K562 (cell line): Measurements from ENCODE around the gene FAM20B. TPM values are rescaled to one million over a fixed set of nuclear protein-coding genes. Genes with fewer than 3 reads are reported as not detected.

ENCODE experiments used
- ATAC-seq: fragments of 200-7000 bp; cut with Tn5 transposase; 3 replicates; pipeline ENCODE4 v1.9.1; 2020; ENCODE audit warnings: moderate library complexity
- BruUV-seq: library from RNA; stranded (reverse); fragments of 400-500 nt; replicated peaks from 2 replicates; lab custom pipeline; 2021; lab: Mats Ljungman, UMichigan
- CTCF ChIA-PET: fragments of 300-600 bp; formaldehyde crosslinking; extraction: SDS; loops from one replicate; lab custom pipeline; 2021; ENCODE audit warnings: low intra/inter-chr PET ratio; lab: Yijun Ruan, JAX
- POLR2A ChIA-PET: fragments of 300-600, 350-650 bp; sonication (Branson Sonifier 250); formaldehyde crosslinking; extraction: SDS; loops from one replicate; lab custom pipeline; 2021; ENCODE audit warnings: antibody characterized with exemption, inconsistent platforms; lab: Yijun Ruan, JAX
- DNase-seq, 4 experiments: peaks; one replicate each; pipeline versions ENCODE4 v3.0.0 to v3.0.0-alpha.2; 2011 to 2018; ENCODE audit warnings: low spot score in 3 of 4, mixed read lengths in 3 of 4; ENCODE audit errors: extremely low read depth in 1 of 4
- FAIRE-seq: peaks from 2 replicates; lab custom pipeline; 2011; peaks lifted over from hg19 to GRCh38; lab: Jason Lieb, UNC
- H2AFZ ChIP-seq: 2 replicates; pipeline ENCODE4 v1.6.0; 2011; ENCODE audit warnings: low read depth, low read length, control low read depth, inconsistent platforms
- H3K27ac ChIP-seq: fragments of 200-600 bp; 3 replicates; pipeline ENCODE4 v1.8.0; 2011; ENCODE audit warnings: low read depth, mild to moderate bottlenecking, control low read depth, inconsistent platforms, low read length, moderate library complexity, mixed read lengths; ENCODE audit errors: extremely low read depth
- H3K27me3 ChIP-seq, 2 experiments: fragments of 300-600 bp in 1 of 2; 2 replicates in 1 of 2; 3 replicates in 1 of 2; pipeline versions ENCODE4 v1.6.0 to v1.8.0; 2011; ENCODE audit warnings: inconsistent platforms in 2 of 2, low read length in 2 of 2, mild to moderate bottlenecking in 1 of 2, mixed read lengths in 1 of 2, moderate library complexity in 1 of 2; ENCODE audit not compliant: control insufficient read depth in 2 of 2, insufficient read depth in 2 of 2
- H3K36me3 ChIP-seq: fragments of 300-600 bp; 3 replicates; pipeline ENCODE4 v1.8.0; 2011; ENCODE audit warnings: mild to moderate bottlenecking, low read length, inconsistent platforms; ENCODE audit not compliant: control insufficient read depth, insufficient read depth
- H3K4me1 ChIP-seq, 2 experiments: fragments of 200-600 bp in 1 of 2; replicated peaks in 1 of 2; 2 replicates in 1 of 2; 3 replicates in 1 of 2; pipeline versions ENCODE4 v1.5.1 to v1.8.0; 2011; ENCODE audit warnings: inconsistent platforms in 2 of 2, low read length in 2 of 2, mild to moderate bottlenecking in 1 of 2, mixed read lengths in 1 of 2, moderate library complexity in 1 of 2; ENCODE audit not compliant: control insufficient read depth in 2 of 2, insufficient read depth in 2 of 2
- H3K4me2 ChIP-seq: 2 replicates; pipeline ENCODE4 v1.6.1; 2011; ENCODE audit warnings: low read length, control low read depth, inconsistent platforms, mixed read lengths; ENCODE audit not compliant: insufficient read depth
- H3K4me3 ChIP-seq: fragments of 200-600 bp; sonication (generic), shearing (Covaris generic); 2 replicates; pipeline ENCODE4 v1.5.1; 2016; ENCODE audit warnings: control low read depth, inconsistent platforms
- H3K79me2 ChIP-seq: fragments of 200-600 bp; 3 replicates; pipeline ENCODE4 v1.8.0; 2011; ENCODE audit warnings: low read length, inconsistent platforms; ENCODE audit not compliant: control insufficient read depth, insufficient read depth
- H3K9ac ChIP-seq, 2 experiments: 2 replicates each; pipeline versions ENCODE4 v1.6.0 to v1.6.1; 2011; ENCODE audit warnings: low read depth in 2 of 2, low read length in 2 of 2, control low read depth in 1 of 2, inconsistent platforms in 1 of 2, mild to moderate bottlenecking in 1 of 2, mixed read lengths in 1 of 2; ENCODE audit not compliant: insufficient read depth in 1 of 2
- H3K9me1 ChIP-seq: one replicate; pipeline ENCODE4 v1.6.0; 2011; ENCODE audit warnings: inconsistent platforms, mild to moderate bottlenecking, low read length, moderate library complexity; ENCODE audit not compliant: control insufficient read depth, insufficient read depth
- H3K9me3 ChIP-seq: replicated peaks from 2 replicates; pipeline ENCODE4 v1.5.1; 2011; ENCODE audit warnings: low read depth, low read length, inconsistent platforms; ENCODE audit not compliant: control insufficient read depth, insufficient read depth
- H4K20me1 ChIP-seq: replicated peaks from 2 replicates; pipeline ENCODE4 v1.6.1; 2011; ENCODE audit warnings: low read length, inconsistent platforms, mixed read lengths; ENCODE audit not compliant: control insufficient read depth, insufficient read depth
- ESRRB ChIP-seq: fragments of 250-450 bp; sonication (Bioruptor Pico); IDR thresholded peaks from 2 replicates; pipeline ENCODE4 v1.5.0; 2020; ENCODE audit warnings: mild to moderate bottlenecking, moderate library complexity, borderline replicate concordance
- NCOA4 ChIP-seq: fragments of 450-650 bp; IDR thresholded peaks from 2 replicates; pipeline ENCODE4 v1.6.1; 2018; ENCODE audit warnings: mild to moderate bottlenecking; ENCODE audit not compliant: partially characterized antibody
- POLR2G ChIP-seq: fragments of 200-400 bp; formaldehyde crosslinking; IDR thresholded peaks from 2 replicates; pipeline ENCODE4 v1.6.1; 2017; ENCODE audit warnings: low read depth, mild to moderate bottlenecking, antibody characterized with exemption, low read length, moderate library complexity
- RBFOX2 ChIP-seq: fragments of 200-400 bp; formaldehyde crosslinking; IDR thresholded peaks from 2 replicates; pipeline ENCODE4 v1.6.1; 2017; ENCODE audit warnings: low read depth, mild to moderate bottlenecking, low read length, moderate library complexity
- SMAD3 ChIP-seq: fragments of 450-650 bp; formaldehyde crosslinking; conservative IDR thresholded peaks from 2 replicates; pipeline ENCODE4 v1.4.0; 2020; ENCODE audit warnings: mild to moderate bottlenecking
- U2AF1 ChIP-seq: fragments of 200-400 bp; formaldehyde crosslinking; optimal IDR thresholded peaks from 2 replicates; pipeline ENCODE3; 2017; ENCODE audit warnings: mild to moderate bottlenecking, low read depth, low read length, moderate library complexity
- ZNF3 ChIP-seq: fragments of 250-450 bp; sonication (Bioruptor Pico); IDR thresholded peaks from 2 replicates; pipeline ENCODE4 v1.5.0; 2021; ENCODE audit warnings: mild to moderate bottlenecking, moderate library complexity
- WGBS: fragments of 100-300 bp; shearing (Covaris generic); methylation state at CpG from one replicate; pipeline ENCODE4 v1.1.6; 2016; ENCODE audit warnings: low coverage, mixed read lengths; ENCODE audit not compliant: insufficient coverage; ENCODE audit errors: missing lambda C conversion rate; 5-methylcytosine and 5-hydroxymethylcytosine counted together
- in situ Hi-C: fragments of 300-500 bp; cut with MboI; formaldehyde crosslinking; loops from 4 replicates; pipeline ENCODE4 v1.15.0; 2018; ENCODE audit warnings: inconsistent platforms, mixed read lengths
- intact Hi-C: fragments of 100-400 bp; cut with micrococcal nuclease; formaldehyde crosslinking; loops from 2 replicates; pipeline ENCODE4 v1.14.2; 2022
- polyA plus RNA-seq, 8 experiments: library from polyadenylated mRNA; depleted of rRNA in 4 of 8; stranded (reverse) in 5 of 8; unstranded in 3 of 8; fragments of >200 nt; fragmentation: Nextera tagmentation in 2 of 8; fragmentation: Illumina TruSeq in 1 of 8; extraction: Ambion mirVana in 2 of 8; extraction: Trizol in 1 of 8; gene quantifications; 2 replicates each; pipeline versions ENCODE4 v1.2.1 to v1.2.3, GENCODE V29; 2011 to 2014; ENCODE audit warnings: inconsistent platforms in 1 of 8, missing spikeins in 1 of 8
- total RNA-seq, 7 experiments: library from RNA; depleted of rRNA in 6 of 7; stranded (reverse); fragments of >200 nt in 6 of 7; fragmentation: Illumina TruSeq in 2 of 7; extraction: Trizol in 2 of 7; gene quantifications; 2 replicates each; pipeline versions ENCODE4 v1.2.1 to v1.2.3, GENCODE V29; 2011 to 2021; ENCODE audit warnings: low replicate concordance in 1 of 7
- TF ChIP-seq, protein P1 (sequence below): fragments of 450-650 bp; IDR thresholded peaks from 2 replicates; pipeline ENCODE4 v1.6.1; 2017; ENCODE audit warnings: antibody characterized with exemption, mild to moderate bottlenecking
- TF ChIP-seq, protein P2 (sequence below): fragments of 450-650 bp; IDR thresholded peaks from one replicate; pipeline ENCODE4 v1.6.1; 2018; ENCODE audit warnings: mild to moderate bottlenecking, moderate library complexity; ENCODE audit not compliant: partially characterized antibody
- TF ChIP-seq, protein P3 (sequence below): fragments of 450-650 bp; IDR thresholded peaks from 2 replicates; pipeline ENCODE4 v1.6.1; 2018; ENCODE audit warnings: mild to moderate bottlenecking, low read depth; ENCODE audit not compliant: partially characterized antibody

Gene FAM20B
- total and polyA plus RNA-seq, 9 of the 15 experiments (the other 6 are each of a cell fraction or from before 2014, with no cell fraction given) = 7.2 to 67.5 (median 42.9) TPM

DNA sequence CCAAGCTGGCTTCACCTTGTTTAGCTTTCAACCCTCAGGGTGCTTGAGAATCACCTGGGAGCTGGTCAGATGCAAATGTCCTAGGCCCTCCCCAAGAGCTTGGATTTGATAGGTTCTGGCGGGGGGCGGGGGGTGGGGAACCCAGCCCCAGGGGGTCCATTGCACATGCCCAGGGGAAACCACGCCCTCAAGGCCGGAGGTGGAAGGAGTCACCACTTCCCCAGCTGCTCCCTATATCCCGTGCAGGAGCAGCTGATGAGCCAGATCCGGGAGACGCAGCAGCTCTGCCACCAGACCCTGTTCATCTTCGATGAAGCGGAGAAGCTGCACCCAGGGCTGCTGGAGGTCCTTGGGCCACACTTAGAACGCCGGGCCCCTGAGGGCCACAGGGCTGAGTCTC lies 62.0 kb downstream of the FAM20B start:
- no TSS peak for BruUV-seq
- Histone ChIP-seq H4K20me1 (no peaks in the 10 kb centered on the region), H3K27ac (no peak overlapping the region), H3K27me3 (no peaks in the 10 kb centered on the region), H3K4me2 (no peak overlapping the region), H3K9me1 (no peaks in the 10 kb centered on the region), H3K9ac (peak overlapping the region in 1 of 2 experiments; percentile 32; a peak in 1 of 4 replicates), H3K36me3 (peaks cover 80% of the 10 kb centered on the region), H2AFZ (no peak overlapping the region), H3K9me3 (no peaks in the 10 kb centered on the region), H3K4me3 (no peak overlapping the region), H3K79me2 (peaks cover 21% of the 10 kb centered on the region), H3K4me1 (peaks cover 8 to 19% of the 10 kb centered on the region in 2 experiments; a peak in 4 of 5 replicates)
- in situ Hi-C loops (loop anchor here (10.0 kb wide), 1 partner anchor 277 kb away; the partner anchor contains the start of gene AXDND1), intact Hi-C loops (loop anchor here (10.0 kb wide), 1 partner anchor 727 kb away; no protein-coding TSS in a partner anchor)
- ChIA-PET POLR2A (interaction anchor here (0.6 to 1.5 kb wide), 7 partner anchors 9 to 271 kb away, joined by 3 to 6 read pairs (median 4); partner anchors contain the start of gene SOAT1), CTCF (no interaction called here)
- FAIRE-seq (no peak), DNase-seq (peak in 3 of 4 experiments; percentile 39 to 43 (median 42)), ATAC-seq (no peak)
- 91% methylated on average over 10 of the region's 11 CpGs for WGBS
- TF ChIP-seq POLR2G = peak; percentile 27; the same call in 1 of the 2 replicates
- TF ChIP-seq U2AF1 = no peak
- no peak for TF ChIP-seq SMAD3
- TF ChIP-seq, protein P1, sequence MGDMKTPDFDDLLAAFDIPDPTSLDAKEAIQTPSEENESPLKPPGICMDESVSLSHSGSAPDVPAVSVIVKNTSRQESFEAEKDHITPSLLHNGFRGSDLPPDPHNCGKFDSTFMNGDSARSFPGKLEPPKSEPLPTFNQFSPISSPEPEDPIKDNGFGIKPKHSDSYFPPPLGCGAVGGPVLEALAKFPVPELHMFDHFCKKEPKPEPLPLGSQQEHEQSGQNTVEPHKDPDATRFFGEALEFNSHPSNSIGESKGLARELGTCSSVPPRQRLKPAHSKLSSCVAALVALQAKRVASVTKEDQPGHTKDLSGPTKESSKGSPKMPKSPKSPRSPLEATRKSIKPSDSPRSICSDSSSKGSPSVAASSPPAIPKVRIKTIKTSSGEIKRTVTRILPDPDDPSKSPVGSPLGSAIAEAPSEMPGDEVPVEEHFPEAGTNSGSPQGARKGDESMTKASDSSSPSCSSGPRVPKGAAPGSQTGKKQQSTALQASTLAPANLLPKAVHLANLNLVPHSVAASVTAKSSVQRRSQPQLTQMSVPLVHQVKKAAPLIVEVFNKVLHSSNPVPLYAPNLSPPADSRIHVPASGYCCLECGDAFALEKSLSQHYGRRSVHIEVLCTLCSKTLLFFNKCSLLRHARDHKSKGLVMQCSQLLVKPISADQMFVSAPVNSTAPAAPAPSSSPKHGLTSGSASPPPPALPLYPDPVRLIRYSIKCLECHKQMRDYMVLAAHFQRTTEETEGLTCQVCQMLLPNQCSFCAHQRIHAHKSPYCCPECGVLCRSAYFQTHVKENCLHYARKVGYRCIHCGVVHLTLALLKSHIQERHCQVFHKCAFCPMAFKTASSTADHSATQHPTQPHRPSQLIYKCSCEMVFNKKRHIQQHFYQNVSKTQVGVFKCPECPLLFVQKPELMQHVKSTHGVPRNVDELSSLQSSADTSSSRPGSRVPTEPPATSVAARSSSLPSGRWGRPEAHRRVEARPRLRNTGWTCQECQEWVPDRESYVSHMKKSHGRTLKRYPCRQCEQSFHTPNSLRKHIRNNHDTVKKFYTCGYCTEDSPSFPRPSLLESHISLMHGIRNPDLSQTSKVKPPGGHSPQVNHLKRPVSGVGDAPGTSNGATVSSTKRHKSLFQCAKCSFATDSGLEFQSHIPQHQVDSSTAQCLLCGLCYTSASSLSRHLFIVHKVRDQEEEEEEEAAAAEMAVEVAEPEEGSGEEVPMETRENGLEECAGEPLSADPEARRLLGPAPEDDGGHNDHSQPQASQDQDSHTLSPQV = no peak
- peak; percentile 17; the same call in 1 of the 2 replicates for TF ChIP-seq RBFOX2
- TF ChIP-seq ESRRB (CRISPR knock-in tag) = no peak
- TF ChIP-seq, protein P2, sequence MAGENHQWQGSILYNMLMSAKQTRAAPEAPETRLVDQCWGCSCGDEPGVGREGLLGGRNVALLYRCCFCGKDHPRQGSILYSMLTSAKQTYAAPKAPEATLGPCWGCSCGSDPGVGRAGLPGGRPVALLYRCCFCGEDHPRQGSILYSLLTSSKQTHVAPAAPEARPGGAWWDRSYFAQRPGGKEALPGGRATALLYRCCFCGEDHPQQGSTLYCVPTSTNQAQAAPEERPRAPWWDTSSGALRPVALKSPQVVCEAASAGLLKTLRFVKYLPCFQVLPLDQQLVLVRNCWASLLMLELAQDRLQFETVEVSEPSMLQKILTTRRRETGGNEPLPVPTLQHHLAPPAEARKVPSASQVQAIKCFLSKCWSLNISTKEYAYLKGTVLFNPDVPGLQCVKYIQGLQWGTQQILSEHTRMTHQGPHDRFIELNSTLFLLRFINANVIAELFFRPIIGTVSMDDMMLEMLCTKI = no peak
- no peak for TF ChIP-seq NCOA4
- no peak for TF ChIP-seq ZNF3
- TF ChIP-seq, protein P3, sequence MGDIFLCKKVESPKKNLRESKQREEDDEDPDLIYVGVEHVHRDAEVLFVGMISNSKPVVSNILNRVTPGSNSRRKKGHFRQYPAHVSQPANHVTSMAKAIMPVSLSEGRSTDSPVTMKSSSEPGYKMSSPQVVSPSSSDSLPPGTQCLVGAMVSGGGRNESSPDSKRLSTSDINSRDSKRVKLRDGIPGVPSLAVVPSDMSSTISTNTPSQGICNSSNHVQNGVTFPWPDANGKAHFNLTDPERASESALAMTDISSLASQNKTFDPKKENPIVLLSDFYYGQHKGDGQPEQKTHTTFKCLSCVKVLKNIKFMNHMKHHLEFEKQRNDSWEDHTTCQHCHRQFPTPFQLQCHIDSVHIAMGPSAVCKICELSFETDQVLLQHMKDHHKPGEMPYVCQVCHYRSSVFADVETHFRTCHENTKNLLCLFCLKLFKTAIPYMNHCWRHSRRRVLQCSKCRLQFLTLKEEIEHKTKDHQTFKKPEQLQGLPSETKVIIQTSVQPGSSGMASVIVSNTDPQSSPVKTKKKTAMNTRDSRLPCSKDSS = no peak
